Osteocyte (in vitro differentiated cells): ENCODE data around the gene SLC10A1. TPM values are rescaled to one million over a fixed set of nuclear protein-coding genes. Genes with fewer than 3 reads are reported as not detected.

Experiments used
- DNase-seq: peaks from one replicate; pipeline ENCODE4 v3.0.0; 2021; ENCODE audit warnings: mixed read lengths; ENCODE audit not compliant: unreplicated experiment; ENCODE audit errors: extremely low spot score
- H3K27ac Mint-ChIP-seq: one replicate; pipeline ENCODE4 v1.8.0; 2021; ENCODE audit warnings: mild to moderate bottlenecking, mixed read lengths; ENCODE audit not compliant: unreplicated experiment
- H3K27me3 Mint-ChIP-seq: one replicate; pipeline ENCODE4 v1.8.0; 2021; ENCODE audit warnings: mixed read lengths; ENCODE audit not compliant: unreplicated experiment
- H3K36me3 Mint-ChIP-seq: one replicate; pipeline ENCODE4 v1.8.0; 2021; ENCODE audit warnings: mixed read lengths; ENCODE audit not compliant: unreplicated experiment
- H3K4me1 Mint-ChIP-seq: one replicate; pipeline ENCODE4 v1.8.0; 2021; ENCODE audit warnings: mixed read lengths; ENCODE audit not compliant: unreplicated experiment
- H3K4me3 Mint-ChIP-seq: one replicate; pipeline ENCODE4 v1.8.0; 2021; ENCODE audit warnings: mild to moderate bottlenecking, moderate library complexity, mixed read lengths; ENCODE audit not compliant: unreplicated experiment
- H3K9me3 Mint-ChIP-seq: one replicate; pipeline ENCODE4 v1.8.0; 2021; ENCODE audit warnings: mixed read lengths; ENCODE audit not compliant: unreplicated experiment
- CTCF ChIP-seq: fragments of 200-600 bp; sonication (generic); IDR thresholded peaks from 2 replicates; pipeline ENCODE4 v1.5.0; 2021; ENCODE audit warnings: antibody characterized with exemption, mild to moderate bottlenecking, moderate library complexity
- total RNA-seq: library from RNA; stranded (reverse); gene quantifications from 2 replicates; pipeline ENCODE4 v1.2.1, GENCODE V29; 2021

SLC10A1 gene
- total RNA-seq, 1 donor from 2014 or later, result not detected

GRCh38 chr14:69789118-69789640 lies 7.9 kb downstream of the SLC10A1 start:
- Mint-ChIP-seq H3K4me3 (no peak overlapping the region), H3K27me3 (peaks cover 6% of the 10 kb centered on the region), H3K4me1 (no peaks in the 10 kb centered on the region), H3K36me3 (no peaks in the 10 kb centered on the region), H3K27ac (no peak overlapping the region), H3K9me3 (no peaks in the 10 kb centered on the region)
- no peak for DNase-seq
- TF ChIP-seq CTCF, result no peak

- no peak overlapping the region for H3K4me3 Mint-ChIP-seq
- no peak for TF ChIP-seq CTCF
- no peaks in the 10 kb centered on the region for H3K4me1 Mint-ChIP-seq
- no peaks in the 10 kb centered on the region for H3K27me3 Mint-ChIP-seq
- DNase-seq, result no peak
- H3K36me3 Mint-ChIP-seq, result no peaks in the 10 kb centered on the region
- H3K9me3 Mint-ChIP-seq, result no peaks in the 10 kb centered on the region
- no peak overlapping the region for H3K27ac Mint-ChIP-seq
Observed at GRCh38 chr14:69786603-69787002, 10.4 kb downstream of the SLC10A1 start.

GRCh38 chr14:69784942-69785341 lies 12.1 kb downstream of the SLC10A1 start:
- no peak for TF ChIP-seq CTCF
- no peak for DNase-seq
- H3K9me3 Mint-ChIP-seq, result no peaks in the 10 kb centered on the region
- no peaks in the 10 kb centered on the region for H3K4me1 Mint-ChIP-seq
- H3K4me3 Mint-ChIP-seq, result no peak overlapping the region
- H3K27me3 Mint-ChIP-seq, result no peaks in the 10 kb centered on the region
- no peak overlapping the region for H3K27ac Mint-ChIP-seq
- H3K36me3 Mint-ChIP-seq, result no peaks in the 10 kb centered on the region

GRCh38 chr14:69780952-69781351 lies 16.1 kb downstream of the SLC10A1 start:
- TF ChIP-seq CTCF, result no peak
- no peak for DNase-seq
- H3K27me3 Mint-ChIP-seq, result no peaks in the 10 kb centered on the region
- no peak overlapping the region for H3K27ac Mint-ChIP-seq
- no peaks in the 10 kb centered on the region for H3K9me3 Mint-ChIP-seq
- no peaks in the 10 kb centered on the region for H3K4me1 Mint-ChIP-seq
- H3K4me3 Mint-ChIP-seq, result no peak overlapping the region
- H3K36me3 Mint-ChIP-seq, result peaks cover 26% of the 10 kb centered on the region

GRCh38 chr14:69780092-69780491 lies 16.9 kb downstream of the SLC10A1 start:
- TF ChIP-seq CTCF, result no peak
- Mint-ChIP-seq H3K36me3 (peaks cover 33% of the 10 kb centered on the region), H3K27ac (no peak overlapping the region), H3K27me3 (no peaks in the 10 kb centered on the region), H3K4me1 (no peaks in the 10 kb centered on the region), H3K4me3 (no peak overlapping the region), H3K9me3 (no peaks in the 10 kb centered on the region)
- DNase-seq, result no peak
